HepG2 (cell line): ENCODE data around the gene SHANK2. TPM values are rescaled to one million over a fixed set of nuclear protein-coding genes. Genes with fewer than 3 reads are reported as not detected.

Experiments
- BCL6 ChIP-seq: IDR thresholded peaks from 2 replicates; pipeline ENCODE4 v1.6.1; 2016; ENCODE audit warnings: missing genetic modification reagents, missing compliant biosample characterization
- CBX1 ChIP-seq: IDR thresholded peaks from one replicate; pipeline ENCODE4 v1.6.1; 2016; ENCODE audit warnings: antibody characterized with exemption, low read depth
- FOXC1 ChIP-seq: sonication (generic); formaldehyde crosslinking; IDR thresholded peaks from 2 replicates; pipeline ENCODE4 v1.8.0; 2022; ENCODE audit warnings: mild to moderate bottlenecking, missing genetic modification reagents, borderline replicate concordance
- GZF1 ChIP-seq: sonication (generic); formaldehyde crosslinking; IDR thresholded peaks from 2 replicates; pipeline ENCODE4 v1.5.1; 2020; ENCODE audit warnings: mild to moderate bottlenecking, missing genetic modification reagents
- HNRNPLL ChIP-seq: fragments of 200-400 bp; formaldehyde crosslinking; IDR thresholded peaks from 2 replicates; pipeline ENCODE4 v1.6.1; 2017; ENCODE audit warnings: mild to moderate bottlenecking, low read depth, low read length; ENCODE audit not compliant: poor library complexity, severe bottlenecking
- KMT2A ChIP-seq: sonication (generic); formaldehyde crosslinking; IDR thresholded peaks from 2 replicates; pipeline ENCODE4 v1.4.0; 2020; ENCODE audit warnings: missing genetic modification reagents
- LCORL ChIP-seq, 2 experiments: fragments of 450-650 bp in 1 of 2; sonication (generic) in 1 of 2; formaldehyde crosslinking in 1 of 2; IDR thresholded peaks; 2 replicates each; pipeline versions ENCODE4 v1.5.0 to v1.6.1; 2017 to 2020; ENCODE audit warnings: antibody characterized with exemption in 1 of 2, missing genetic modification reagents in 1 of 2
- NCOR1 ChIP-seq: fragments of 200-600 bp; sonication (generic); IDR thresholded peaks from 2 replicates; pipeline ENCODE4 v1.7.0; 2017; ENCODE audit warnings: antibody characterized with exemption, low read length, borderline replicate concordance
- TBX2 ChIP-seq: sonication (generic); formaldehyde crosslinking; IDR thresholded peaks from 2 replicates; pipeline ENCODE4 v1.5.0; 2020; ENCODE audit warnings: missing genetic modification reagents, mild to moderate bottlenecking, borderline replicate concordance
- TGIF2 ChIP-seq: IDR thresholded peaks from 2 replicates; pipeline ENCODE4 v1.6.1; 2016; ENCODE audit warnings: control low read depth, missing compliant biosample characterization
- TRIM22 ChIP-seq: fragments of 450-650 bp; IDR thresholded peaks from 2 replicates; pipeline ENCODE4 v1.6.1; 2017
- ZFP36L2 ChIP-seq: sonication (generic); formaldehyde crosslinking; IDR thresholded peaks from 2 replicates; pipeline ENCODE4 v1.4.0; 2020; ENCODE audit warnings: missing genetic modification reagents
- ZFY ChIP-seq: sonication (generic); formaldehyde crosslinking; IDR thresholded peaks from 2 replicates; pipeline ENCODE4 v1.4.0; 2020; ENCODE audit warnings: missing genetic modification reagents
- ZHX1 ChIP-seq: sonication (generic); formaldehyde crosslinking; IDR thresholded peaks from 2 replicates; pipeline ENCODE4 v1.8.1; 2022; ENCODE audit warnings: low read depth, mild to moderate bottlenecking, missing genetic modification reagents
- ZNF17 ChIP-seq: sonication (generic); formaldehyde crosslinking; IDR thresholded peaks from 2 replicates; pipeline ENCODE4 v1.5.0; 2020; ENCODE audit warnings: mild to moderate bottlenecking, missing genetic modification reagents
- ZNF292 ChIP-seq: sonication (generic); formaldehyde crosslinking; IDR thresholded peaks from 2 replicates; pipeline ENCODE4 v1.8.1; 2022; ENCODE audit warnings: mild to moderate bottlenecking, low read depth, missing genetic modification reagents, borderline replicate concordance
- ZNF557 ChIP-seq: sonication (generic); formaldehyde crosslinking; IDR thresholded peaks from 2 replicates; pipeline ENCODE4 v1.4.0; 2020; ENCODE audit warnings: missing genetic modification reagents
- ZNF572 ChIP-seq: sonication (generic); formaldehyde crosslinking; IDR thresholded peaks from 2 replicates; pipeline ENCODE4 v1.5.1; 2020; ENCODE audit warnings: mild to moderate bottlenecking, missing genetic modification reagents
- ZSCAN20 ChIP-seq: sonication (generic); formaldehyde crosslinking; IDR thresholded peaks from 2 replicates; pipeline ENCODE4 v1.4.0; 2020; ENCODE audit warnings: missing genetic modification reagents, mild to moderate bottlenecking, borderline replicate concordance
- polyA plus RNA-seq, 8 experiments: library from polyadenylated mRNA; depleted of rRNA in 3 of 8; stranded (reverse) in 7 of 8; unstranded in 1 of 8; fragments of >200 nt; fragmentation: Illumina TruSeq in 4 of 8; extraction: Trizol in 4 of 8; gene quantifications; 2 replicates each; pipeline versions ENCODE4 v1.2.1 to v1.2.3, GENCODE V29; 2011 to 2016; ENCODE audit warnings: low read depth in 4 of 8, missing spikeins in 1 of 8, mixed read lengths in 1 of 8; ENCODE audit not compliant: insufficient read depth in 1 of 8
- total RNA-seq, 5 experiments: library from RNA; depleted of rRNA; stranded (reverse); fragments of >200 nt; fragmentation: Illumina TruSeq; extraction: Trizol; gene quantifications; 2 replicates each; pipeline ENCODE4 v1.2.3, GENCODE V29; 2016; ENCODE audit warnings: low read depth in 1 of 5
- TF ChIP-seq, protein P1 (sequence below): sonication (generic); formaldehyde crosslinking; IDR thresholded peaks from 2 replicates; pipeline ENCODE4 v1.8.0; 2022; ENCODE audit warnings: mild to moderate bottlenecking, missing genetic modification reagents; ENCODE audit not compliant: insufficient replicate concordance
- TF ChIP-seq, protein P2 (sequence below): sonication (generic); formaldehyde crosslinking; IDR thresholded peaks from 2 replicates; pipeline ENCODE4 v1.4.0; 2020; ENCODE audit warnings: missing genetic modification reagents, borderline replicate concordance

SHANK2 gene
- total and polyA plus RNA-seq, 2 of the 13 experiments (the other 11 are each of a cell fraction or from before 2014, with no cell fraction given): 10.2 to 13.0 TPM

DNA sequence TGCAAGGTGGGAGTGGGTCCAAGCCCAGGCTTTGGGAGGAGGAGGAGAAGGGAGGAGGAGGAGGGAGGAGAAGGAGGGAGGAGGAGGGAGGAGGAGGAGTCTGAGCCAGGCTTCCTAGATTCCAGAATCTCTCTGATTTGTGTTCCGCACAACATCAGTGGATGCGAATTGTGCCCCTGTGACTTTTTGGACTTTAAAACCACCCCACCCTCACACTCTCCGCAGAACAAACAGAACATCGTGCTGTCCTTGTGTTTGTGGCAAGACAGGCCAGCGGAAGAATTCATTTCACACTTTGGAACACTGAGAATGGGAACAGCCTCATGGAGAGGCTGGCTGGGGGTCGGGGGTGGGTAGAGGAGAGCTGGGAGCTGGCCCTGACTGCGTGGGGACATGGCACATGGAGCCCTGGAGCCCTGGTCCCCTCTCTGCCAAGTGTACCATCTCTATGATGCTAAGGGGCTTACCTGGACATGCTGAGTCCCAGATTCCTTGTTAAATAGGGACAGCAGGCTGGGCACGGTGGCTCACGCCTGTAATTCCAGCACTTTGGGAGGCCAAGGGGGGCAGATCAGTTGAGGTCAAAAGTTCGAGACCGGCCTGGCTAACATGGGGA, 16.4 kb upstream of the SHANK2 start (continued):
- no peak for TF ChIP-seq HNRNPLL
- peak; percentile 42; the same call in 1 of the 2 replicates for TF ChIP-seq ZHX1
- peak; percentile 51; the same call in 1 of the 2 replicates for TF ChIP-seq TGIF2 (CRISPR knock-in tag)
- TF ChIP-seq ZNF292 (CRISPR knock-in tag): peak; percentile 58; the same call in 1 of the 2 replicates
- 0 out of 2 replicates have a peak, but pooled peaks have one; percentile 6 for TF ChIP-seq ZNF572 (CRISPR knock-in tag)
- 0 out of 2 replicates have a peak, but pooled peaks have one; percentile 23 for TF ChIP-seq GZF1
- no peak for TF ChIP-seq ZFP36L2
- no peak for TF ChIP-seq TRIM22
- peak; percentile 35; the same call in 1 of the 2 replicates for TF ChIP-seq ZFY (CRISPR knock-in tag)
- no peak for TF ChIP-seq ZSCAN20 (CRISPR knock-in tag)
- no peak for TF ChIP-seq ZNF17 (CRISPR knock-in tag)
- TF ChIP-seq TBX2 (CRISPR knock-in tag): peak; percentile 76
- no peak for TF ChIP-seq LCORL (IDR thresholded peaks at IDR 0.05)
- peak; percentile 87 for TF ChIP-seq LCORL (CRISPR knock-in tag; IDR thresholded peaks at IDR 0.05)
- TF ChIP-seq BCL6: peak; percentile 73; the same call in 1 of the 2 replicates
- TF ChIP-seq NCOR1: 0 out of 2 replicates have a peak, but pooled peaks have one; percentile 48
- TF ChIP-seq CBX1: peak; percentile 33
- TF ChIP-seq, protein P1, sequence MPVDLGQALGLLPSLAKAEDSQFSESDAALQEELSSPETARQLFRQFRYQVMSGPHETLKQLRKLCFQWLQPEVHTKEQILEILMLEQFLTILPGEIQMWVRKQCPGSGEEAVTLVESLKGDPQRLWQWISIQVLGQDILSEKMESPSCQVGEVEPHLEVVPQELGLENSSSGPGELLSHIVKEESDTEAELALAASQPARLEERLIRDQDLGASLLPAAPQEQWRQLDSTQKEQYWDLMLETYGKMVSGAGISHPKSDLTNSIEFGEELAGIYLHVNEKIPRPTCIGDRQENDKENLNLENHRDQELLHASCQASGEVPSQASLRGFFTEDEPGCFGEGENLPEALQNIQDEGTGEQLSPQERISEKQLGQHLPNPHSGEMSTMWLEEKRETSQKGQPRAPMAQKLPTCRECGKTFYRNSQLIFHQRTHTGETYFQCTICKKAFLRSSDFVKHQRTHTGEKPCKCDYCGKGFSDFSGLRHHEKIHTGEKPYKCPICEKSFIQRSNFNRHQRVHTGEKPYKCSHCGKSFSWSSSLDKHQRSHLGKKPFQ: peak; percentile 62
- 0 out of 2 replicates have a peak, but pooled peaks have one; percentile 79 for TF ChIP-seq ZNF557 (CRISPR knock-in tag)
- TF ChIP-seq, protein P2, sequence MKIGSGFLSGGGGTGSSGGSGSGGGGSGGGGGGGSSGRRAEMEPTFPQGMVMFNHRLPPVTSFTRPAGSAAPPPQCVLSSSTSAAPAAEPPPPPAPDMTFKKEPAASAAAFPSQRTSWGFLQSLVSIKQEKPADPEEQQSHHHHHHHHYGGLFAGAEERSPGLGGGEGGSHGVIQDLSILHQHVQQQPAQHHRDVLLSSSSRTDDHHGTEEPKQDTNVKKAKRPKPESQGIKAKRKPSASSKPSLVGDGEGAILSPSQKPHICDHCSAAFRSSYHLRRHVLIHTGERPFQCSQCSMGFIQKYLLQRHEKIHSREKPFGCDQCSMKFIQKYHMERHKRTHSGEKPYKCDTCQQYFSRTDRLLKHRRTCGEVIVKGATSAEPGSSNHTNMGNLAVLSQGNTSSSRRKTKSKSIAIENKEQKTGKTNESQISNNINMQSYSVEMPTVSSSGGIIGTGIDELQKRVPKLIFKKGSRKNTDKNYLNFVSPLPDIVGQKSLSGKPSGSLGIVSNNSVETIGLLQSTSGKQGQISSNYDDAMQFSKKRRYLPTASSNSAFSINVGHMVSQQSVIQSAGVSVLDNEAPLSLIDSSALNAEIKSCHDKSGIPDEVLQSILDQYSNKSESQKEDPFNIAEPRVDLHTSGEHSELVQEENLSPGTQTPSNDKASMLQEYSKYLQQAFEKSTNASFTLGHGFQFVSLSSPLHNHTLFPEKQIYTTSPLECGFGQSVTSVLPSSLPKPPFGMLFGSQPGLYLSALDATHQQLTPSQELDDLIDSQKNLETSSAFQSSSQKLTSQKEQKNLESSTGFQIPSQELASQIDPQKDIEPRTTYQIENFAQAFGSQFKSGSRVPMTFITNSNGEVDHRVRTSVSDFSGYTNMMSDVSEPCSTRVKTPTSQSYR: peak; percentile 37; the same call in 1 of the 2 replicates
- 0 out of 2 replicates have a peak, but pooled peaks have one; percentile 34 for TF ChIP-seq KMT2A (CRISPR knock-in tag)
- TF ChIP-seq FOXC1 (CRISPR knock-in tag): 0 out of 2 replicates have a peak, but pooled peaks have one; percentile 20
